MM.1S (cell line): ENCODE results near the gene RANBP2.
"Not testable (repeated sequence)": the region's sequence is repeated elsewhere in the genome, so short reads cannot be mapped to it uniquely, and the experiment has no call there.

Experiments used
- DNase-seq: peaks from one replicate; pipeline ENCODE4 v3.0.0-alpha.2; 2015
- H2AFZ ChIP-seq: fragments of 300-600 bp; sonication (generic); 2 replicates; pipeline ENCODE4 v1.6.0; 2016; ENCODE audit warnings: antibody characterized with exemption, low read length
- H3F3A ChIP-seq: fragments of 300-600 bp; sonication (generic); 2 replicates; pipeline ENCODE4 v1.6.1; 2016; ENCODE audit warnings: mild to moderate bottlenecking, antibody characterized with exemption, low read length, moderate library complexity, mixed read lengths; ENCODE audit not compliant: insufficient read depth
- H3K27ac ChIP-seq: fragments of 300-600 bp; sonication (generic); 2 replicates; pipeline ENCODE4 v1.5.1; 2016; ENCODE audit warnings: mild to moderate bottlenecking, low read length
- H3K27me3 ChIP-seq: fragments of 300-600 bp; sonication (generic); replicated peaks from 2 replicates; pipeline ENCODE4 v1.6.0; 2016; ENCODE audit warnings: low read length; ENCODE audit not compliant: insufficient read depth
- H3K36me3 ChIP-seq: fragments of 300-600 bp; sonication (generic); replicated peaks from 2 replicates; pipeline ENCODE4 v1.6.1; 2016; ENCODE audit warnings: mild to moderate bottlenecking, low read length, mixed read lengths; ENCODE audit not compliant: insufficient read depth
- H3K4me1 ChIP-seq: fragments of 300-600 bp; sonication (generic); 2 replicates; pipeline ENCODE4 v1.6.1; 2016; ENCODE audit warnings: low read length, mixed read lengths
- H3K4me2 ChIP-seq: fragments of 300-600 bp; sonication (generic); 2 replicates; pipeline ENCODE4 v1.6.0; 2016; ENCODE audit warnings: low read depth, low read length
- H3K4me3 ChIP-seq: fragments of 300-600 bp; sonication (generic); 2 replicates; pipeline ENCODE4 v1.5.1; 2016; ENCODE audit warnings: low read length, mixed read lengths
- H3K79me2 ChIP-seq: fragments of 300-600 bp; sonication (generic); 2 replicates; pipeline ENCODE4 v1.6.1; 2016; ENCODE audit warnings: mixed run types, low read length, mixed read lengths
- H3K9ac ChIP-seq: fragments of 300-600 bp; sonication (generic); 2 replicates; pipeline ENCODE4 v1.6.1; 2016; ENCODE audit warnings: low read length, mixed read lengths
- H3K9me2 ChIP-seq: fragments of 300-600 bp; sonication (generic); replicated peaks from 2 replicates; pipeline ENCODE4 v1.6.1; 2016; ENCODE audit warnings: mild to moderate bottlenecking, low read length, mixed read lengths; ENCODE audit not compliant: insufficient read depth
- H3K9me3 ChIP-seq: fragments of 300-600 bp; sonication (generic); replicated peaks from 2 replicates; pipeline ENCODE4 v1.6.1; 2016; ENCODE audit warnings: mild to moderate bottlenecking, low read length, mixed read lengths; ENCODE audit not compliant: insufficient read depth
- H4K20me1 ChIP-seq: fragments of 300-600 bp; sonication (generic); 2 replicates; pipeline ENCODE4 v1.6.1; 2016; ENCODE audit warnings: mild to moderate bottlenecking, low read length, moderate library complexity, mixed read lengths; ENCODE audit not compliant: insufficient read depth
- EZH2 ChIP-seq: fragments of 300-600 bp; sonication (generic); optimal IDR thresholded peaks from 2 replicates; pipeline ENCODE3; 2017; ENCODE audit warnings: low read depth, mild to moderate bottlenecking, antibody characterized with exemption, low read length, mixed read lengths
- EZH2phosphoT487 ChIP-seq: fragments of 300-600 bp; sonication (generic); IDR thresholded peaks from 2 replicates; pipeline ENCODE4 v1.6.1; 2018; ENCODE audit warnings: antibody characterized with exemption, low read length
- TF ChIP-seq, protein P1 (sequence below): fragments of 300-600 bp; sonication (generic); IDR thresholded peaks from 2 replicates; pipeline ENCODE4 v1.5.1; 2016; ENCODE audit warnings: antibody characterized with exemption, low read length, mixed read lengths

RANBP2 gene

DNA sequence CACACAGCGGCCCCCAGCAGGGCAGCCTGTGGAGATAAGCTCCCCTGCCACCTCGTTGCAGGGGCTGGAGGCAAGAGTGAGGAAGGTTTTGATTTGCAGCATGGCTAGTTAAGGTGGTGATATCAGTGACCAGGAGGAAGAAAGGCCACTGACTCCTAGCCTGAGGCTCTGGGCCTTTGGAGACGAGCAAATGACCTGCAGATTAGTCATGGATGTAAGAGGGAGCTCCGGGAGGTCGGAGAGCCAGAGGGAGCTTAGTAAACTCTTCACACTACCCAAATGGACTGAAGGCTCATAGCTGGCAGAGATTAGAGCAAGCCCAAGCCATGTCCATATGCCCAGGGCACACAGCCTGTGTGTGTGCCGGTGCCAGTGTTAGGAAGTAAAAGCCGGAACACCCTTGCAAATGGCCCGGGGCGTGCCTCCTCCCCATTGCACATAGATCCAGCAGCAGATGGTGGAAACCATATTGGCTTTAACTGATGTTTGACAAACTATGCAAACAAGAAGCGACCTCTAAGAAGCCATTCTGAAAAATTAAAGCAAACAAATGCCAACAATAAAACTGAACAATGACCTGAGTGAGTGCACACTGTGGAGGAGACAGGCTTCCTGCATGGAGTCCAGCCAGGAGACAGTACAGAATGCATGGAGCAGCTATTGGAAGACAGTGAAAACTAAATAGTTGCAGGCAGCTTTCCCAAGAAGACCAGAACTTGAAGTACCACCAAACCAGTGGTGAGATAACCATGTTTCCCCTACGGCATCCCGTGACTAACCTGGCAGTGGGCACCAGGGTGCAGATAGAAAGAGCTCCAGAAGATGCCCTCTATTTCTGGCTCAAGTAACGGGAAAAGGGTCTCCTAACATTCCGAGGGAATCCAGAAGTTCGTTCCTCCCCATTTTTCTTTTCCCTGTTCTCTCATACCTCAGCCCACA lies 30.2 kb upstream of the RANBP2 start:
- not testable (repeated sequence) for H3K9me2 ChIP-seq, H3F3A ChIP-seq, H3K4me1 ChIP-seq, DNase-seq, H4K20me1 ChIP-seq, H3K4me2 ChIP-seq, H3K9me3 ChIP-seq, H3K36me3 ChIP-seq, H3K27ac ChIP-seq, H3K9ac ChIP-seq, H3K27me3 ChIP-seq, H3K79me2 ChIP-seq, H3K4me3 ChIP-seq, H2AFZ ChIP-seq

DNA sequence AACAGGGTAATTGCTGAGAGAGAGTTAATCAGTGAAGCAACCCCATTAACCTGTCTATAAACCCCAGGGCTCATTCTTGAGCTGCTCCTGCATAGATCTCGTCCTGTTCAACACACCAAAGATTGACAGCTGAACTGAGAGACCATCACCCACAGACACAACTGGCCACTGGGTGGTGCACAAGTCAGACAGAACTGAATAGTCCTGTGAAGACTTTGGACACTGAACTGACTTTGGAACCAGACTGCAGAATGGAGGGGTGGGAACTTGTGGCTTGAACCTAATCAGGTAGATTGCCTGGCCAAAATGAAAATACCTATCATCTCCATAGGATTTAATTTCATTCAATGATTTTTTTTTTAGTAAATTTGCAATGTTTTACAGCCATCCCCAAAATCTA lies 29.3 kb upstream of the RANBP2 start:
- not testable (repeated sequence) for H3F3A ChIP-seq, H3K4me3 ChIP-seq, H3K36me3 ChIP-seq, DNase-seq, H3K79me2 ChIP-seq, H3K9me3 ChIP-seq, H3K4me2 ChIP-seq, H2AFZ ChIP-seq, H3K9me2 ChIP-seq, H4K20me1 ChIP-seq, H3K27ac ChIP-seq, H3K4me1 ChIP-seq, H3K9ac ChIP-seq, H3K27me3 ChIP-seq

DNA sequence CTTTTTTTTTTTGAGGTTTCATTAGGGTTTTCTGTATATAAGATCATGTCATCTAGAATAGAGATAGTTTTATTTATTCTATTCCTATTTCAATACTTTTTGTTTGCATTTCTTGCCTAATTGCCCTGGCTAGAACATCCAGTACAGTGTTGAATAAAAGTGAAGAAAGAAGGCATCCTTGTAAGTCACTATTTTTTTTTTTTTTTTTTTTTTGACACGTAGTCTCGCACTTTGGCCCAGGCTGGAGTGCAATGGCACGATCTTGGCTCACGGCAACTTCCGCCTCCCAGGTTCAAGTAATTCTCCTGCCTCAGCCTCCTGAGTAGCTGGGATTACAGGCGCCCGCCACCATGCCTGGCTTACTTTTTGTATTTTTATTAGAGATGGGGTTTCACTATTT lies 27.8 kb upstream of the RANBP2 start:
- Histone ChIP-seq H3K9me3 (no peaks in the 10 kb centered on the region), H2AFZ (no peak overlapping the region), H3K9ac (no peak overlapping the region), H3K36me3 (no peaks in the 10 kb centered on the region), H3K27ac (no peak overlapping the region), H3K27me3 (no peaks in the 10 kb centered on the region), H3K4me2 (no peak overlapping the region), H4K20me1 (no peaks in the 10 kb centered on the region), H3K4me3 (no peak overlapping the region), H3F3A (no peaks in the 10 kb centered on the region), H3K4me1 (no peaks in the 10 kb centered on the region), H3K9me2 (no peaks in the 10 kb centered on the region), H3K79me2 (no peaks in the 10 kb centered on the region)
- no peak for DNase-seq
- TF ChIP-seq EZH2phosphoT487 (no peak), EZH2 (no peak)
- TF ChIP-seq, protein P1, sequence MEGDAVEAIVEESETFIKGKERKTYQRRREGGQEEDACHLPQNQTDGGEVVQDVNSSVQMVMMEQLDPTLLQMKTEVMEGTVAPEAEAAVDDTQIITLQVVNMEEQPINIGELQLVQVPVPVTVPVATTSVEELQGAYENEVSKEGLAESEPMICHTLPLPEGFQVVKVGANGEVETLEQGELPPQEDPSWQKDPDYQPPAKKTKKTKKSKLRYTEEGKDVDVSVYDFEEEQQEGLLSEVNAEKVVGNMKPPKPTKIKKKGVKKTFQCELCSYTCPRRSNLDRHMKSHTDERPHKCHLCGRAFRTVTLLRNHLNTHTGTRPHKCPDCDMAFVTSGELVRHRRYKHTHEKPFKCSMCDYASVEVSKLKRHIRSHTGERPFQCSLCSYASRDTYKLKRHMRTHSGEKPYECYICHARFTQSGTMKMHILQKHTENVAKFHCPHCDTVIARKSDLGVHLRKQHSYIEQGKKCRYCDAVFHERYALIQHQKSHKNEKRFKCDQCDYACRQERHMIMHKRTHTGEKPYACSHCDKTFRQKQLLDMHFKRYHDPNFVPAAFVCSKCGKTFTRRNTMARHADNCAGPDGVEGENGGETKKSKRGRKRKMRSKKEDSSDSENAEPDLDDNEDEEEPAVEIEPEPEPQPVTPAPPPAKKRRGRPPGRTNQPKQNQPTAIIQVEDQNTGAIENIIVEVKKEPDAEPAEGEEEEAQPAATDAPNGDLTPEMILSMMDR = no peak

DNA sequence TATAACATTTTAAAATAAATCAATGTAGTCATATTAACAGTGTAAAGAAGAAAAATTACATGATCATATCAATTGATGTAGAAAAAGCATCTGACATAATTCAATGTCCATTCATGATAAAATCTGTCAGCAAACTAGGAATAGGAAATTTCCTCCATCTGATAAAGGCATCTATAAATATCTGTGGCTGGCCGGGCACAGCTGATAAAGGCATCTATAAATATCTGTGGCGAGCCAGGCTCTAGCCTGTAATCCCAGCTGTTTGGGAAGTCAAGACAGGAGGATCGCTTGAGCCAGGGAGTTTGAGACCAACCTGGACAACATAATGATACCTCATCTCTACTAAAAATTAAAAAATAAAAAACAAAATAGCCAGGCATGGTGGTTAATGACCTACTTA lies 18.1 kb upstream of the RANBP2 start:
- Histone ChIP-seq H4K20me1 (no peaks in the 10 kb centered on the region), H3K4me1 (no peaks in the 10 kb centered on the region), H3K27ac (no peak overlapping the region), H3K9me3 (no peaks in the 10 kb centered on the region), H3K27me3 (no peaks in the 10 kb centered on the region), H3F3A (no peaks in the 10 kb centered on the region), H3K9ac (no peak overlapping the region), H3K4me2 (no peak overlapping the region), H2AFZ (no peak overlapping the region), H3K9me2 (no peaks in the 10 kb centered on the region), H3K4me3 (no peak overlapping the region), H3K79me2 (no peaks in the 10 kb centered on the region), H3K36me3 (no peaks in the 10 kb centered on the region)
- DNase-seq = no peak
- no peak for TF ChIP-seq EZH2phosphoT487
- TF ChIP-seq EZH2 = no peak
- TF ChIP-seq, protein P1 = no peak
